ENCODE data around the gene PDE10A.

Gene PDE10A

GRCh38 chr6:165655191-165655590, 7.8 kb downstream of the PDE10A start:
- no peak for DNase-seq (ENCODE audit: low read depth)

- DNase-seq (ENCODE audit: low read depth), result no peak
These were observed 8.9 kb downstream of the PDE10A start for GRCh38 chr6:165654144-165654543.

GRCh38 chr6:165653607-165654006, 9.4 kb downstream of the PDE10A start:
- no peak for DNase-seq (ENCODE audit: low read depth)

- DNase-seq (ENCODE audit: low read depth), result no peak
These were observed 9.8 kb downstream of the PDE10A start for GRCh38 chr6:165653196-165653595.

- no peak for DNase-seq (ENCODE audit: low read depth)
These were observed 10.3 kb downstream of the PDE10A start for GRCh38 chr6:165652766-165653165.

GRCh38 chr6:165649166-165650137, 13.6 kb downstream of the PDE10A start:
- no peak for DNase-seq (ENCODE audit: low read depth)

- no peak for DNase-seq (ENCODE audit: low read depth)
These were observed 16.0 kb downstream of the PDE10A start for GRCh38 chr6:165647041-165647440.

GRCh38 chr6:165645919-165646318, 17.1 kb downstream of the PDE10A start:
- DNase-seq (ENCODE audit: low read depth), result no peak

- DNase-seq (ENCODE audit: low read depth), result no peak
These were observed 18.3 kb downstream of the PDE10A start for GRCh38 chr6:165644586-165645266.

GRCh38 chr6:165643015-165643414, 20.0 kb downstream of the PDE10A start:
- no peak for DNase-seq (ENCODE audit: low read depth)

- DNase-seq (ENCODE audit: low read depth), result no peak
These were observed 21.3 kb downstream of the PDE10A start for GRCh38 chr6:165641672-165642156.

GRCh38 chr6:165640806-165641205, 22.2 kb downstream of the PDE10A start:
- no peak for DNase-seq (ENCODE audit: low read depth)

- DNase-seq (ENCODE audit: low read depth), result no peak
These were observed 24.5 kb downstream of the PDE10A start for GRCh38 chr6:165638530-165638929.

GRCh38 chr6:165637586-165637985, 25.5 kb downstream of the PDE10A start:
- no peak for DNase-seq (ENCODE audit: low read depth)

GRCh38 chr6:165636402-165637048, 26.5 kb downstream of the PDE10A start:
- no peak for DNase-seq (ENCODE audit: low read depth)

GRCh38 chr6:165635965-165636364, 27.1 kb downstream of the PDE10A start:
- no peak for DNase-seq (ENCODE audit: low read depth)

- DNase-seq (ENCODE audit: low read depth), result no peak
These were observed 28.8 kb downstream of the PDE10A start for GRCh38 chr6:165634101-165634880.

GRCh38 chr6:165632194-165632593, 30.8 kb downstream of the PDE10A start:
- no peak for DNase-seq (ENCODE audit: low read depth)

- DNase-seq (ENCODE audit: low read depth), result no peak
These were observed 32.5 kb downstream of the PDE10A start for GRCh38 chr6:165630544-165630953.

- DNase-seq (ENCODE audit: low read depth), result no peak
These were observed 34.1 kb downstream of the PDE10A start for GRCh38 chr6:165628955-165629354.

GRCh38 chr6:165627366-165627765, 35.7 kb downstream of the PDE10A start:
- no peak for DNase-seq (ENCODE audit: low read depth)

GRCh38 chr6:165626711-165627110, 36.3 kb downstream of the PDE10A start:
- DNase-seq (ENCODE audit: low read depth), result no peak

All from stimulated activated CD8-positive, alpha-beta memory T cell treated with anti-CD3 and anti-CD28 coated beads, Interleukin-7, amount 100 ng/mL, for 24 hours (primary cell).